K562 (cell line): ENCODE data around the gene ZMYND15. TPM values are rescaled to one million over a fixed set of nuclear protein-coding genes. Genes with fewer than 3 reads are reported as not detected.

Experiments used
- BHLHE40 ChIP-seq: IDR thresholded peaks from 2 replicates; pipeline ENCODE4 v1.6.1; 2011; ENCODE audit warnings: low read length, improper control_type of control experiment
- BRD4 ChIP-seq: fragments of 200-600 bp; sonication (generic); IDR thresholded peaks from 2 replicates; pipeline ENCODE4 v1.6.1; 2017; ENCODE audit warnings: inconsistent platforms
- CCNT2 ChIP-seq: IDR thresholded peaks from 2 replicates; pipeline ENCODE4 v1.6.1; 2011; ENCODE audit warnings: borderline replicate concordance, low read depth, mild to moderate bottlenecking, moderate library complexity, mixed read lengths, low read length; ENCODE audit not compliant: insufficient read length; ENCODE audit errors: extremely low read depth
- CREBBP ChIP-seq: IDR thresholded peaks from one replicate; pipeline ENCODE4 v1.6.1; 2012; ENCODE audit warnings: low read depth, mild to moderate bottlenecking, control low read depth, inconsistent platforms, low read length
- EP400 ChIP-seq: fragments of 450-650 bp; IDR thresholded peaks from 2 replicates; pipeline ENCODE4 v1.6.1; 2017; ENCODE audit warnings: antibody characterized with exemption, mild to moderate bottlenecking, moderate library complexity
- GABPA ChIP-seq: fragments of 200-800 bp; sonication (Bioruptor generic); conservative IDR thresholded peaks from 2 replicates; pipeline ENCODE4 v1.6.1; 2016; ENCODE audit warnings: low read depth, missing genetic modification characterization, missing compliant biosample characterization
- HDGF ChIP-seq: fragments of 450-650 bp; IDR thresholded peaks from 2 replicates; pipeline ENCODE4 v1.6.1; 2016
- IRF2 ChIP-seq: sonication (generic); formaldehyde crosslinking; IDR thresholded peaks from 2 replicates; pipeline ENCODE4 v1.8.1; 2022; ENCODE audit warnings: mild to moderate bottlenecking, missing genetic modification reagents
- KAT7 ChIP-seq: sonication (generic); formaldehyde crosslinking; IDR thresholded peaks from 2 replicates; pipeline ENCODE4 v1.8.0; 2022; ENCODE audit warnings: missing genetic modification reagents, mild to moderate bottlenecking, borderline replicate concordance
- MAFK ChIP-seq: IDR thresholded peaks from 2 replicates; pipeline ENCODE4 v1.6.1; 2011; ENCODE audit warnings: low read length, improper control_type of control experiment
- NFE2 ChIP-seq: IDR thresholded peaks from 2 replicates; pipeline ENCODE4 v1.6.1; 2014; ENCODE audit warnings: antibody characterized with exemption, low read depth
- NFIC ChIP-seq: fragments of 450-650 bp; IDR thresholded peaks from 2 replicates; pipeline ENCODE4 v1.6.1; 2017; ENCODE audit warnings: mild to moderate bottlenecking, inconsistent platforms
- NFIX ChIP-seq: fragments of 250-450 bp; sonication (Bioruptor Pico); IDR thresholded peaks from 2 replicates; pipeline ENCODE4 v1.4.0; 2020; ENCODE audit warnings: low read depth, mild to moderate bottlenecking, moderate library complexity
- PRDM10 ChIP-seq: fragments of 450-650 bp; IDR thresholded peaks from 2 replicates; pipeline ENCODE4 v1.6.1; 2018; ENCODE audit not compliant: partially characterized antibody
- PURB ChIP-seq: sonication (generic); formaldehyde crosslinking; IDR thresholded peaks from 2 replicates; pipeline ENCODE4 v1.9.0; 2021; ENCODE audit warnings: low read depth, mild to moderate bottlenecking, missing genetic modification reagents
- RHOXF2B ChIP-seq: fragments of 250-450 bp; sonication (Bioruptor Pico); conservative IDR thresholded peaks from 2 replicates; pipeline ENCODE4 v1.5.1; 2021
- TAF1 ChIP-seq: IDR thresholded peaks from 2 replicates; pipeline ENCODE4 v1.6.1; 2011; ENCODE audit warnings: mild to moderate bottlenecking, low read length, moderate library complexity; ENCODE audit not compliant: insufficient read depth, control insufficient read depth, severe bottlenecking; ENCODE audit errors: extremely low read depth
- ZNF740 ChIP-seq, 3 experiments: fragments of 200-800 bp in 1 of 3; sonication (Bioruptor generic) in 1 of 3; sonication (generic) in 1 of 3; formaldehyde crosslinking in 1 of 3; IDR thresholded peaks; 2 replicates each; pipeline versions ENCODE4 v1.6.1 to v1.8.0; 2016 to 2022; ENCODE audit warnings: mild to moderate bottlenecking in 2 of 3, missing compliant biosample characterization in 2 of 3, missing genetic modification characterization in 2 of 3, missing genetic modification reagents in 1 of 3
- ZSCAN29 ChIP-seq: fragments of 450-650 bp; IDR thresholded peaks from 2 replicates; pipeline ENCODE4 v1.6.1; 2017
- polyA plus RNA-seq, 8 experiments: library from polyadenylated mRNA; depleted of rRNA in 4 of 8; stranded (reverse) in 5 of 8; unstranded in 3 of 8; fragments of >200 nt; fragmentation: Nextera tagmentation in 2 of 8; fragmentation: Illumina TruSeq in 1 of 8; extraction: Ambion mirVana in 2 of 8; extraction: Trizol in 1 of 8; gene quantifications; 2 replicates each; pipeline versions ENCODE4 v1.2.1 to v1.2.3, GENCODE V29; 2011 to 2014; ENCODE audit warnings: inconsistent platforms in 1 of 8, missing spikeins in 1 of 8
- total RNA-seq, 7 experiments: library from RNA; depleted of rRNA in 6 of 7; stranded (reverse); fragments of >200 nt in 6 of 7; fragmentation: Illumina TruSeq in 2 of 7; extraction: Trizol in 2 of 7; gene quantifications; 2 replicates each; pipeline versions ENCODE4 v1.2.1 to v1.2.3, GENCODE V29; 2011 to 2021; ENCODE audit warnings: low replicate concordance in 1 of 7
- TF ChIP-seq, protein P1 (sequence below), 2 experiments: fragments of 450-650 bp; IDR thresholded peaks; 2 replicates each; pipeline ENCODE4 v1.6.1; 2016
- TF ChIP-seq, protein P2 (sequence below): fragments of 450-650 bp; formaldehyde crosslinking; conservative IDR thresholded peaks from 2 replicates; pipeline ENCODE4 v1.4.0; 2022; ENCODE audit warnings: mild to moderate bottlenecking, missing genetic modification characterization

Gene ZMYND15
- total and polyA plus RNA-seq, 9 of the 15 experiments (the other 6 are each of a cell fraction or from before 2014, with no cell fraction given) = 0.09 TPM; not detected in 8

- TF ChIP-seq ZNF740 (CRISPR knock-in tag; IDR thresholded peaks at IDR 0.05) (0 out of 2 replicates have a peak, but pooled peaks have one; percentile 44), ZNF740 (tag; IDR thresholded peaks at IDR 0.05) (no peak), BRD4 (no peak), RHOXF2B (CRISPR knock-in tag) (no peak), NFIC (peak; percentile 27), NFE2 (no peak), NFIX (CRISPR knock-in tag) (no peak), IRF2 (no peak), HDGF (no peak), PURB (no peak), ZSCAN29 (no peak), GABPA (tag) (peak; percentile 79), EP400 (peak; percentile 50; the same call in 1 of the 2 replicates), PRDM10 (peak; percentile 16), KAT7 (peak; percentile 91; the same call in 1 of the 2 replicates), CCNT2 (no peak), CREBBP (no peak), BHLHE40 (peak; percentile 52; the same call in 1 of the 2 replicates), MAFK (no peak), TAF1 (peak; percentile 12)
- TF ChIP-seq, protein P1, sequence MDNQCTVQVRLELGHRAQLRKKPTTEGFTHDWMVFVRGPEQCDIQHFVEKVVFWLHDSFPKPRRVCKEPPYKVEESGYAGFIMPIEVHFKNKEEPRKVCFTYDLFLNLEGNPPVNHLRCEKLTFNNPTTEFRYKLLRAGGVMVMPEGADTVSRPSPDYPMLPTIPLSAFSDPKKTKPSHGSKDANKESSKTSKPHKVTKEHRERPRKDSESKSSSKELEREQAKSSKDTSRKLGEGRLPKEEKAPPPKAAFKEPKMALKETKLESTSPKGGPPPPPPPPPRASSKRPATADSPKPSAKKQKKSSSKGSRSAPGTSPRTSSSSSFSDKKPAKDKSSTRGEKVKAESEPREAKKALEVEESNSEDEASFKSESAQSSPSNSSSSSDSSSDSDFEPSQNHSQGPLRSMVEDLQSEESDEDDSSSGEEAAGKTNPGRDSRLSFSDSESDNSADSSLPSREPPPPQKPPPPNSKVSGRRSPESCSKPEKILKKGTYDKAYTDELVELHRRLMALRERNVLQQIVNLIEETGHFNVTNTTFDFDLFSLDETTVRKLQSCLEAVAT (IDR thresholded peaks at IDR 0.05) = no peak
- TF ChIP-seq, protein P2, sequence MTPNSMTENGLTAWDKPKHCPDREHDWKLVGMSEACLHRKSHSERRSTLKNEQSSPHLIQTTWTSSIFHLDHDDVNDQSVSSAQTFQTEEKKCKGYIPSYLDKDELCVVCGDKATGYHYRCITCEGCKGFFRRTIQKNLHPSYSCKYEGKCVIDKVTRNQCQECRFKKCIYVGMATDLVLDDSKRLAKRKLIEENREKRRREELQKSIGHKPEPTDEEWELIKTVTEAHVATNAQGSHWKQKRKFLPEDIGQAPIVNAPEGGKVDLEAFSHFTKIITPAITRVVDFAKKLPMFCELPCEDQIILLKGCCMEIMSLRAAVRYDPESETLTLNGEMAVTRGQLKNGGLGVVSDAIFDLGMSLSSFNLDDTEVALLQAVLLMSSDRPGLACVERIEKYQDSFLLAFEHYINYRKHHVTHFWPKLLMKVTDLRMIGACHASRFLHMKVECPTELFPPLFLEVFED (CRISPR knock-in tag) = no peak
Observed at GRCh38 chr17:4789951-4790704, 50.5 kb downstream of the ZMYND15 start (continued).
